Neural cell (in vitro differentiated cells): Measurements from ENCODE around the gene ZNF804B.

Source experiments
- EP300 ChIP-seq: fragments of 450-650 bp; conservative IDR thresholded peaks from 2 replicates; pipeline ENCODE4 v1.6.1; 2014; ENCODE audit warnings: antibody characterized with exemption, mild to moderate bottlenecking, moderate library complexity; ENCODE audit not compliant: poor library complexity, severe bottlenecking
- MXI1 ChIP-seq: fragments of 450-650 bp; conservative IDR thresholded peaks from 2 replicates; pipeline ENCODE4 v1.6.1; 2014; ENCODE audit warnings: antibody characterized with exemption, mild to moderate bottlenecking; ENCODE audit not compliant: poor library complexity, severe bottlenecking
- POLR2AphosphoS5 ChIP-seq: IDR thresholded peaks from 2 replicates; pipeline ENCODE4 v1.6.1; 2012
- RAD21 ChIP-seq: fragments of 450-650 bp; conservative IDR thresholded peaks from 2 replicates; pipeline ENCODE4 v1.6.1; 2014; ENCODE audit warnings: antibody characterized with exemption, mild to moderate bottlenecking, moderate library complexity
- TAF1 ChIP-seq: IDR thresholded peaks from 2 replicates; pipeline ENCODE4 v1.6.1; 2012; ENCODE audit warnings: low read depth
- TF ChIP-seq, protein P1 (sequence below): fragments of 450-650 bp; IDR thresholded peaks from 2 replicates; pipeline ENCODE4 v1.5.1; 2014; ENCODE audit warnings: antibody characterized with exemption, mild to moderate bottlenecking, moderate library complexity; ENCODE audit not compliant: poor library complexity, severe bottlenecking
- TF ChIP-seq, protein P2 (sequence below): IDR thresholded peaks from 2 replicates; pipeline ENCODE4 v1.6.1; 2012; ENCODE audit warnings: borderline replicate concordance

DNA sequence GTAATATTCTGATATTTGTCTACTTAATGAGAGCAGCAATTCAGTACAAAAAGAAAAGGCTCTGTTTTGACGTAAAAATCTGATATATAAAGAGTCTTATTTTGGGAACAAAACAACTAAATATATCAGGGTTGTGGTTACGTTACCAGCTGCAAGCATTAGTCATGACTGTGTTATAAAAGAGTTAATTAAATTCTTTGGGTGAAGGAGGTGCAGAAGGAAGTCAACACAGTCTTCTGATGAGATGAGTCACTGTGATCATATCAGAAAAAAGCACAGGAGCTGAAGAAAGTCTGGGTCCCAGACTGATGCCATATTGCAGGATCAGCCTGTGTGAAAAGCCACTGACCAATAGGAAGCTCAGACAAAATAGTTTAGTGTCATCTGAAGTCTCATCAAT, 270.4 kb downstream of the ZNF804B start:
- TF ChIP-seq, protein P1, sequence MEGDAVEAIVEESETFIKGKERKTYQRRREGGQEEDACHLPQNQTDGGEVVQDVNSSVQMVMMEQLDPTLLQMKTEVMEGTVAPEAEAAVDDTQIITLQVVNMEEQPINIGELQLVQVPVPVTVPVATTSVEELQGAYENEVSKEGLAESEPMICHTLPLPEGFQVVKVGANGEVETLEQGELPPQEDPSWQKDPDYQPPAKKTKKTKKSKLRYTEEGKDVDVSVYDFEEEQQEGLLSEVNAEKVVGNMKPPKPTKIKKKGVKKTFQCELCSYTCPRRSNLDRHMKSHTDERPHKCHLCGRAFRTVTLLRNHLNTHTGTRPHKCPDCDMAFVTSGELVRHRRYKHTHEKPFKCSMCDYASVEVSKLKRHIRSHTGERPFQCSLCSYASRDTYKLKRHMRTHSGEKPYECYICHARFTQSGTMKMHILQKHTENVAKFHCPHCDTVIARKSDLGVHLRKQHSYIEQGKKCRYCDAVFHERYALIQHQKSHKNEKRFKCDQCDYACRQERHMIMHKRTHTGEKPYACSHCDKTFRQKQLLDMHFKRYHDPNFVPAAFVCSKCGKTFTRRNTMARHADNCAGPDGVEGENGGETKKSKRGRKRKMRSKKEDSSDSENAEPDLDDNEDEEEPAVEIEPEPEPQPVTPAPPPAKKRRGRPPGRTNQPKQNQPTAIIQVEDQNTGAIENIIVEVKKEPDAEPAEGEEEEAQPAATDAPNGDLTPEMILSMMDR, result no peak
- TF ChIP-seq EP300 (no peak), POLR2AphosphoS5 (no peak), RAD21 (no peak), MXI1 (no peak), TAF1 (no peak)
- TF ChIP-seq, protein P2, sequence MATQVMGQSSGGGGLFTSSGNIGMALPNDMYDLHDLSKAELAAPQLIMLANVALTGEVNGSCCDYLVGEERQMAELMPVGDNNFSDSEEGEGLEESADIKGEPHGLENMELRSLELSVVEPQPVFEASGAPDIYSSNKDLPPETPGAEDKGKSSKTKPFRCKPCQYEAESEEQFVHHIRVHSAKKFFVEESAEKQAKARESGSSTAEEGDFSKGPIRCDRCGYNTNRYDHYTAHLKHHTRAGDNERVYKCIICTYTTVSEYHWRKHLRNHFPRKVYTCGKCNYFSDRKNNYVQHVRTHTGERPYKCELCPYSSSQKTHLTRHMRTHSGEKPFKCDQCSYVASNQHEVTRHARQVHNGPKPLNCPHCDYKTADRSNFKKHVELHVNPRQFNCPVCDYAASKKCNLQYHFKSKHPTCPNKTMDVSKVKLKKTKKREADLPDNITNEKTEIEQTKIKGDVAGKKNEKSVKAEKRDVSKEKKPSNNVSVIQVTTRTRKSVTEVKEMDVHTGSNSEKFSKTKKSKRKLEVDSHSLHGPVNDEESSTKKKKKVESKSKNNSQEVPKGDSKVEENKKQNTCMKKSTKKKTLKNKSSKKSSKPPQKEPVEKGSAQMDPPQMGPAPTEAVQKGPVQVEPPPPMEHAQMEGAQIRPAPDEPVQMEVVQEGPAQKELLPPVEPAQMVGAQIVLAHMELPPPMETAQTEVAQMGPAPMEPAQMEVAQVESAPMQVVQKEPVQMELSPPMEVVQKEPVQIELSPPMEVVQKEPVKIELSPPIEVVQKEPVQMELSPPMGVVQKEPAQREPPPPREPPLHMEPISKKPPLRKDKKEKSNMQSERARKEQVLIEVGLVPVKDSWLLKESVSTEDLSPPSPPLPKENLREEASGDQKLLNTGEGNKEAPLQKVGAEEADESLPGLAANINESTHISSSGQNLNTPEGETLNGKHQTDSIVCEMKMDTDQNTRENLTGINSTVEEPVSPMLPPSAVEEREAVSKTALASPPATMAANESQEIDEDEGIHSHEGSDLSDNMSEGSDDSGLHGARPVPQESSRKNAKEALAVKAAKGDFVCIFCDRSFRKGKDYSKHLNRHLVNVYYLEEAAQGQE, result no peak
